ENCODE results near the gene ALOX12B.

DNA sequence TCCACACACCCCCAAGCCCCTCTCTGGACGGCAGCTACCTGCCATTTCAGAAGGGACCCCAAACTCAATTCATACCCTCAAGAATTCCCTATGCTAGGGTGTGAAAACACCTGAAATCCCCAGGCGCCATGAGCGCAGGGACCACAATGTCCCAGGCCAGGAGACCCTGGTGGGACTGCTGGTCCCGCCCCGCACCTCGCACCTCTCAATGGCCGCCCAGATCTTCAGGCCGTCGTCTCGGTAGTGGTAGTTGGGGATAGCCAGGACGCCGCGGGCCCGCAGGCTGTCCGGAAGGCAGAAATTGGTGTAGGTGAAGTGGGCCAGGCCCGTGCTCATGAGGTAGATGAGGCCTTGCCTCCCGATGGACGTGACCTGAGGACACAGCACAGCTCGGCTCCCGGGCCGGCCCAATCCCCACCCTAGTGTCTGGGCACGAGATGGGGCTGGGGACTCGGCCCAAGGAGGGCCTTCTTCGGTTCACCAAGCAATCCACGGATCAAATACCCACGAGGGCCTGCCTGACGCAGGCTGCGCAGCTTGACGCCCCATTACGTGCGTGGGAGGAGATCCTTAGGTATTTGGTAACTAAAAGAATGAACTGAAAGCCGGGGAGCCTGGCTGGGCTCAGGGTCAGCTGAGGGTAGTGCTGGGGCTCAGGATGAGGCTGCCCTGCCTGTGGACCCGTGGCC is 21.6 kb upstream of the ALOX12B start:
- TF ChIP-seq CTCF (IDR thresholded peaks at IDR 0.05), result no peak
- TF ChIP-seq POLR2A (IDR thresholded peaks at IDR 0.05), result no peak

All from right lobe of liver (tissue), 4 donors.